Vein endothelial cell (primary cell): ENCODE results near the gene MACO1. TPM values are rescaled to one million over a fixed set of nuclear protein-coding genes. Genes with fewer than 3 reads are reported as not detected.

Source experiments
- total RNA-seq: library from RNA; depleted of rRNA; stranded (reverse); fragments of >200 nt; gene quantifications from 2 replicates; pipeline ENCODE4 v1.2.3, GENCODE V29; 2012

Gene MACO1
- total RNA-seq: 25.8 and 29.2 TPM in 2 replicates

GRCh38 chr1:25430073-25430966 is at the start of gene MACO1:
MACO1 (plus strand) TSS chr1:25430897; CDS start chr1:25431099, 202 bp downstream.

DNA sequence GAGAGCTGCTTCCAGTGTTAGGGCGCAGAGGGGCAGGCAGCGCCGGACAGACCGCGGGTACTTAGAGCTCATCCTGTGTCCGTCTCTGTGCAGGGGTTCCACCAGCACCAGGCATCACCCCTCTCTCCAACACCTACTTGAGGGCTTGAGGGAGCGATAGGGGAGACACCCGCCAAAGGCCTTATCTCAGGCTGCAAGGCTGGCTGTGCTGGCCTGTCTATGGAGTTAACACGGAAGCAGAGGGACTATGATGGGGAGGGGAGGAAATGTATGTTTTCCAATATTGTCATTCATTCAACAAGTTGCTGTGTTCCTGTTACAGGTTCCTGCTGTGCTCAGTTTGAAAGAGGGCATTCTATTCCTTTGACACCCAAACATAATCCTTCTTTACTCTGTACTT is 10.0 kb upstream of the MACO1 start, which contains the start of gene RHCE:
RHCE (minus strand) TSS at position 111 of the 400 bp plus-strand sequence; CDS start at position 72, 39 bp downstream.

GRCh38 chr1:25543425-25544242 is 112.9 kb downstream of the MACO1 start, which contains the start of gene LDLRAP1:
LDLRAP1 (plus strand) TSS chr1:25543606; CDS start chr1:25543699, 93 bp downstream.

Other genes starting within 250 kb of the MACO1 start
- gene SYF2, start 198.4 kb upstream of the MACO1 start, total RNA-seq: 34.3 and 38.1 TPM in 2 replicates
- gene RSRP1, start 183.4 kb upstream of the MACO1 start, total RNA-seq: 76.4 and 123 TPM in 2 replicates
- gene RHD, start 158.4 kb upstream of the MACO1 start, total RNA-seq: not detected in 2 replicates
- gene TMEM50A, start 92.6 kb upstream of the MACO1 start, total RNA-seq: 130 and 134 TPM in 2 replicates
- gene RHCE, start 10.1 kb upstream of the MACO1 start, total RNA-seq: 0.33 TPM in 1 of 2 replicates, not detected in the other
- 22.7 and 23.8 TPM in 2 replicates for gene LDLRAP1, start 112.7 kb downstream of the MACO1 start, total RNA-seq
- gene MAN1C1, start 185.9 kb downstream of the MACO1 start, total RNA-seq: 4.3 and 6.2 TPM in 2 replicates